Measurements from ENCODE around the gene FRMD4B.
A peak's percentile ranks its signal among the peaks of the same experiment; 100 is the strongest.

FRMD4B gene

DNA sequence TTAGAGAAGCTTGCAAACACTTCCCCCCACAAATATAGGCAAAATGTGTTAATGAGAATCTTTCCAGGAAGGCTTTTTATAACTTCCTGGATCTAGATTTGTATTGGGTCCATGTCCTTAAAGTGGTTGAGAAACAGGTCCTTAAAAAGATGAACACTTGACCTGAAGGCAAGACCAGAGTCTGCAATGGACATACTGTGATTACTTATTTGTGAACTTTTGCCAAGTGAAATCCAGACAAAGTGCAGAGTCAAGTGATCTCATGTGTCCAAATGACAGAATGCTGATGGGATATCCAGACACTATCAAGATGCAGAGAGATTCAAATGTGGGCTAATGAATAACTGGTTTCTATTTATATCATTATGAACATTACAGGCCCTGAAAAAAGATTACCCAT is 43.8 kb downstream of the FRMD4B start:
- Histone ChIP-seq H3K4me3 (replicated peaks; ENCODE audit: insufficient read depth, low read length) (no peak overlapping the region), H3K27me3 (ENCODE audit: insufficient read depth, poor library complexity, severe bottlenecking) (no peaks in the 10 kb centered on the region), H3K27ac (replicated peaks) (no peak overlapping the region)
- TF ChIP-seq GABPA (IDR thresholded peaks at IDR 0.05; ENCODE audit: low read depth), result no peak
- TF ChIP-seq REST (IDR thresholded peaks at IDR 0.05; ENCODE audit: insufficient replicate concordance, low read depth), result no peak
- TF ChIP-seq CTCF (IDR thresholded peaks at IDR 0.05; ENCODE audit: insufficient read depth, low read length), result no peak
- no peak for TF ChIP-seq SPI1 (IDR thresholded peaks at IDR 0.05; ENCODE audit: borderline replicate concordance, low read depth)
- no peak for TF ChIP-seq POLR2AphosphoS5 (IDR thresholded peaks at IDR 0.05; ENCODE audit: low read depth)
- DNase-seq (ENCODE audit: low read depth in 1 of 2, low spot score in 1 of 2), result no peak

- peak in 1 of 2 experiments; percentile 73 for DNase-seq (ENCODE audit: low read depth in 1 of 2, low spot score in 1 of 2)
- peak; percentile 37; the same call in 1 of the 2 replicates for TF ChIP-seq SPI1 (IDR thresholded peaks at IDR 0.05; ENCODE audit: borderline replicate concordance, low read depth)
- TF ChIP-seq POLR2AphosphoS5 (IDR thresholded peaks at IDR 0.05; ENCODE audit: low read depth), result no peak
- no peak for TF ChIP-seq GABPA (IDR thresholded peaks at IDR 0.05; ENCODE audit: low read depth)
- no peak for TF ChIP-seq CTCF (IDR thresholded peaks at IDR 0.05; ENCODE audit: insufficient read depth, low read length)
- no peak for TF ChIP-seq REST (IDR thresholded peaks at IDR 0.05; ENCODE audit: insufficient replicate concordance, low read depth)
These were observed 46.1 kb downstream of the FRMD4B start for GRCh38 chr3:69339760-69340159.

DNA sequence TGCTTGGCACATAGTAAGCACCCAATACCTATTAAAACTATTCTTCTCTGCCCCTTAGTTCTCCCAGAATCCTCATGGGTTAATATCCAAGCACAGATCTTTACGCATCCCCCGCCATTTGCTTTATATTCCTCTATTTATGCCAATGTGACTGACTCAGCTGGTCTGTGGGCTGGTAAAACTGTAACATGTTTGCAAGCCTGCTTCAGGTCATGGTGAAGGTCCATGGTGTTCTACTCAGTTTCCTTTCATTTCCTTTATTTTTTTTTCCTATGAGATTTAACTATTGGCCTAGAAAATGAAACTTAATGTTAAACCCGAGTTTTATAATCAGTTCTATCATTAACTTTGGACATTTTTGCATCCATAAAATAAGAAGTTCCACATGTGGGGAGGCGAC is 47.0 kb downstream of the FRMD4B start:
- H3K27me3 ChIP-seq (ENCODE audit: insufficient read depth, poor library complexity, severe bottlenecking), result no peaks in the 10 kb centered on the region
- no peak overlapping the region for H3K27ac ChIP-seq (replicated peaks)
- H3K4me3 ChIP-seq (replicated peaks; ENCODE audit: insufficient read depth, low read length), result no peak overlapping the region
- no peak for DNase-seq (ENCODE audit: low read depth in 1 of 2, low spot score in 1 of 2)
- TF ChIP-seq GABPA (IDR thresholded peaks at IDR 0.05; ENCODE audit: low read depth) (no peak), REST (IDR thresholded peaks at IDR 0.05; ENCODE audit: insufficient replicate concordance, low read depth) (no peak), CTCF (IDR thresholded peaks at IDR 0.05; ENCODE audit: insufficient read depth, low read length) (no peak), POLR2AphosphoS5 (IDR thresholded peaks at IDR 0.05; ENCODE audit: low read depth) (no peak), SPI1 (IDR thresholded peaks at IDR 0.05; ENCODE audit: borderline replicate concordance, low read depth) (no peak)

More at GRCh38 chr3:69339760-69340159, 46.1 kb downstream of the FRMD4B start:
- H3K27ac ChIP-seq (replicated peaks), result no peak overlapping the region
- H3K4me3 ChIP-seq (replicated peaks; ENCODE audit: insufficient read depth, low read length), result no peak overlapping the region
- no peaks in the 10 kb centered on the region for H3K27me3 ChIP-seq (ENCODE audit: insufficient read depth, poor library complexity, severe bottlenecking)
